Limb (tissue), 2 donors: ENCODE data around the gene ASIC2.

Experiments
- DNase-seq, 2 donors: peaks; one replicate each; pipeline ENCODE4 v3.0.0-alpha.2; 2016; ENCODE audit errors: extremely low spot score in 2 of 2

The ASIC2 gene

GRCh38 chr17:33024688-33025486, 268.2 kb downstream of the ASIC2 start:
- DNase-seq, result no peak

DNA sequence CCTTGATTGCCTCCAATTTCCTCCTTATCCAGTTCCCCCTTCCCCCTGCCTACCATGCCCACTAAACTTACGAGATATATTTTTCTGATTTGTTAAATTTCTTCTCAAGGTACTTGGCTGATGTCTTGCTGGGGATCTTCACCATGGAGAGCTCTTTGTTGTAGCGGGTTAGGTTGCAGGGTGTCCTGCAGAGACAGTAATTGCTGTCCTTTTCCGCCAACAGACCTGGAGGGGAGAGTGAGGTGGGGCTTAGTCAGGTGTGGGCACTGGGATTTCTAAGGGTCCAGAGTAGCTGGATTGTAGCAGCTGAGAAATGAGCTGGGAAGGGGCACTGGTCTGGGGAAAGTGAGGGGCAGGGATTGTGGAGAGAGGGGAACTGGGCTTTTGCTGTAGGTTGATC, 269.3 kb downstream of the ASIC2 start:
- no peak for DNase-seq

- peak in 1 of 2 donors; percentile 42 for DNase-seq
Measured at GRCh38 chr17:33021731-33022408, 271.2 kb downstream of the ASIC2 start.

DNA sequence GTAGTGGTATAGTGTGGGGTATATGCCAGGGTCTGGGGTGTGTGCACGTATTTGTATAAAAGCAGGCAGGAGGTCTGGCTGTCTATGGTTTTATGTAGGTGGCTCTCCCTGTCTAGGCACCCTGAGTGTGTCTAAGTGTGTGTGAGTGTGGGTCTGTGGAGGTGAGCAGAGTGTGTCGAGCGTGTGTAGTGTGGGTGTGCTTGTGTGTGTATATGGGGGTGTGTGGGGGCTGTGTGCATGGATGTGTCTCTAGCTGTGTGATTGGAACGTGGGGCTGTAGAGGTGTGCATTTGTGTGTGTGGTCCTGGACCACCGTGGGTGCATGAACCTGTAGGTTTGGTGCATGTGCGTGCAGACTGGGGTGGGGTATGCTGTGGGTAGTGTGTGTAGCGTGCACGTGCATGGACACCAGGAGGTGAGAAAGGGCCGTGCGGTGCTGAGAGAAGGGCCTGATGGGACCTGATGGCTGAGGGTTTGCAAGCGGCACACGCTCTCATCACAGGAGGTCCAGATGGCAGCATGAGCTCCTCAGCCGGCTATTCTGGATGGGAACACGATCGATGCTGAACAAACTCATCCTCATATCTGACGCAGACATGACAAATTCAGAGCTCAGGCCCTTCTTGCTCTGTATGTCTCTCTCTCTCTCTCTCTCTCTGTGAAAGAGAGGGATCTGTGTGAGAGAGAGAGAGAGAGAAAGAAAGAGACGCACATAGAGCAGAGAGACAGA, 273.8 kb downstream of the ASIC2 start:
- no peak for DNase-seq

DNA sequence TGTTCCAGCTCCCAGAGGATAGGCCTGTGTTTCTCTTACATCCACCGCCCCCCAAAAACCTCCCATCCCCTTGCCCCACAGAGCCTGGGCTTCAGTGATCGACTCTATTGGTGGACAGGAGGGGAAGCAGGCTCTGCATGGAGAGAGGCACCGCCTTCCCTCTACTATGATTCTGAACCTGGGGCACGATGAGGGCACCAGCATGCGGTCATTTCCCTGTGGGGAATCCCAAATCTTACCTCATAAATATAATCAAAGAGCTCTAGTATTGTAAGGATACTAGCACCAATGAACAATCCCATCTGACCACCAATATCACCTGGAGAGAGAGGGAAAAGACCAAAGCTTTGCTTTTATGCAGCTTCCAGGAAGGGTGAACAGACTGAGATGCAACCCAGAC, 275.7 kb downstream of the ASIC2 start:
- DNase-seq, result no peak

GRCh38 chr17:33016920-33017319, 276.2 kb downstream of the ASIC2 start:
- no peak for DNase-seq

GRCh38 chr17:33015716-33016346, 277.3 kb downstream of the ASIC2 start:
- DNase-seq, result no peak

DNA sequence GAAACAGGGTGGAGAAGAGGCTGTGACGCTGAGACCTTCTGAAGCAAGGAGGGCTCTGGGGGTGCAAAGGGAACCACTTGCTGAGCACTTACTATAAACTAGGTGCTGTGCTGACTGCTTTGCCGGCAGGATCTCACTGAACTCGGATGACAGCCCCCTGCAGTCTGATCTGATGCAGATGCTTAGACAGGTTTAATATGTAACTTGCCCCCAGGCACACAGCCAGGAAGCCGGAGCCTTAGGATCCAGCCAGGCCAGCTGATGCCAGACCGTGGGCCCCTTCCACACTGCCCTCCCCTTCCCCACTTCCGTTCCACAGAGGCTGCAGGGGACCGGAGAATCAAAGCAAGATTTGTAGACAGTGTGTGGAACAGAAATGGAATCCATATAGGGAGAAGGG, 278.3 kb downstream of the ASIC2 start:
- no peak for DNase-seq

- DNase-seq, result no peak
Measured at GRCh38 chr17:33013596-33014375, 279.3 kb downstream of the ASIC2 start.

DNA sequence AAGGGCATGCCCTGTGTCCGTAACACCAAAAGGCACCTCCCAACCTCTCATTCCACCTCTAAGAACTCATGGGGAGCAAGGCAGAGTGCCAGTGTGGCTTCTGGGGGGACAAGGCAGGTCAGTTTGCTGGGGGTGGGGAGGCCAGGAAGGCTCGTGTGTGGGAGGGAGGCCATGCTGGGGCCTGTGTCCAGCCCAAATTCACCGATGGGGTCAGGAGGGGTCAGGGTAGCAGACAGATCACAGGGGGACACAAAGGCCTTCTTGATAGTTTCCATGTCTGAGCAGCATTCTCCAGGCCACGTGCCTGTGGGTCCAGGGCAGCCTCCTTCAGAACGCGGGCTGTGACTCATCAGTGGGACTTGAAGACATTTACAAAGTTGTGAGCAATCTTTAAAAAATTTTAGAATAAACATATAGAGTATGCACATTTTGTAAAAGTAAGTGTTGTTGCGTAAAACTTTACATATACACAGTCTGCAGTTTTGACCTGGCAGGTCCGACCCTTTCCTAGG, 280.5 kb downstream of the ASIC2 start:
- no peak for DNase-seq

- no peak for DNase-seq
Measured at GRCh38 chr17:33009636-33010035, 283.5 kb downstream of the ASIC2 start.

GRCh38 chr17:33007186-33007585, 285.9 kb downstream of the ASIC2 start:
- DNase-seq, result no peak

DNA sequence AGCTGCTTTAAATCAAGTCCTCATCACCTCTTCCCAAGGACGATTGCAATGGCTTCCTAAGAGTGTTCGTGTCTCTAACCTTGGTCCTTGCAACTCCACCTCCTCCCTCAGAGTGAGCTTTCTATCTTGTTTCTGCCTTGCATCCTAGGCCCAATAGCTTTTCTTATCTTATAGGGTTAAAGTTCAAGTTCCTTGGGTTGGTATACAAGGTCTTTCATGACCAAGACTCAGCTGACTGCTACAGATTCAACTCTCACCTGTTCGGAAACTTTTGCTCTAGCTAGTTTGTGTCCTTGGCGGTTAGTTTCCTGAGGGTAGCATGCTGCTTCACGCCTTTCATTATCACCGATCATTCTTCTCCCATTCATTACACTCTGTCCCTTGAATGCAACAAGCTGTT, 290.8 kb downstream of the ASIC2 start:
- DNase-seq, result no peak

DNA sequence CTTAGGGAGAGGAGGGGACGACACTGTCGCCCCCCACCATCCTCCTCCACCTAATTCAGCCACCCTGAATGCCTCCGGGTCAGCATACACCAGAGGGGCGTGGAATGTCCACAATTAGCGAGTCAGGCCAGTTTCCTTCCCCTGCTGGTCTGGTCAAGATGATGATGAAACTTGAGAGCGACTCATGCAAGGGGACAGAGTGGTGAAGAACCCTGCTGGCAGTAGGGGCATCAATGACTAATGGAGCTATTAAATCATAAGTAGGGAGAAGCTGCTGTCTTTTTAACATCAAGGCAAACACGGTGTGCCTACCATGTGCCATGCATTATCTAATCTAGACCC, 294.2 kb downstream of the ASIC2 start:
- no peak for DNase-seq

- DNase-seq, result peak; percentile 36 to 85
Measured at GRCh38 chr17:32998111-32998886, 294.8 kb downstream of the ASIC2 start.

DNA sequence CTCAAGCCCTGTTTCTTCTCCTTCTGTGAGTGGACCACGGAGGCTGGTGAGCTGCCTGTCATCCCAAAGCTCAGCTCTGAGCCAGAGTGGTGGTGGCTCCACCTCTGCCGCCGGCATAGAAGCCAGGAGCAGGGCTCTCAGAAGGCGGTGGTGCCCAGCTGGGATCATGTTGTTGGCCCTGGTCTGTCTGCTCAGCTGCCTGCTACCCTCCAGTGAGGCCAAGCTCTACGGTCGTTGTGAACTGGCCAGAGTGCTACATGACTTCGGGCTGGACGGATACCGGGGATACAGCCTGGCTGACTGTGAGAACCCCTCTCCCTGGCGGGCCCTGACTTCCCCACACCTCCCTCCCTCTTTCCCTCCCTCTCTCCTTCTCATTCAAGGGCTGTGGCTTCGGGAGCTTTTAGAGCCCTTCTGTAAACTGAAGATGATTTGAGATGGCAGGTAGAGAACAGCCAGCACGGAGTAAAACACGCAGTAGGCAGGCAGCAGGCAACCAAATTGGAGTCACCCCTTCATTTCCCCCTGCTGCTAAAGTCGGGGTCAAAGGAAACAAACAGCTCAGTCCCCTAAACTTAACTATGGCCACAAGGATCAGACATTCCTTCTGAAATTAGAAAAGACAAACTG, 297.6 kb downstream of the ASIC2 start:
- no peak for DNase-seq

- DNase-seq, result no peak
Measured at GRCh38 chr17:32993977-32994376, 299.1 kb downstream of the ASIC2 start.

DNA sequence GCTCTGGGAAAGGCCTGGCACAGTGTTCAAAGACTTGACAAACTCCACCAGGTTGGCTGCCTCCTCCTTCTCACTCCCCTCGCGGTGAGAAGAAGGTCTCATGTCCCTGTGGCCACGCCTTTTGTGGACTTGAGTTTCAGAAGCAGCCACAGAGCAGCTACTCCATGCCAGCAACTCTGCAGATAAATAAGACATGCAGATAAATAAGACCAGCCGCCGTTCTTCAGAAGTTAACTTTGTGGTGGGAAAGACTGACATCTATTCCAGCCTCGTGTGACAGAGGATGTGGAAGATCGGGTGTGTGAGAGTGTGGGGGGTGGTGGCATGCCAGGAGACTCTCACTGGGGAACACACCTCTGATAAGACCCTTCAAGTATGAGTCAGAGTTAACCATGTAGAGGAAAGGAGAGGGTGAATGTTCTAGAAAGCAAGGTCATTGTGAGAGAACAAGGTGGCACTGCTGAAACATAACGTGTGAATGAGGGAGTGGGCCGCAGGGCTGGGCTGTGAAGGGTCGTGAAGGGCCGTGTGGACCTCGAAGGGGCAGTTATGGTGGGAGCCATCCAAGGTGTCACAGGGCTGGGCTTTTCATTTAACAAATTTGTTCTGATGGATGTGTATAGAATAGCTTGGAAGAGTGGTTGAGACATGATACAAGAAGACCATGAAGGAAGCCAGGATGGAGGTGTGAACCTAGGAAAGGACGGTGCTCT, 300.6 kb downstream of the ASIC2 start:
- DNase-seq, result no peak

DNA sequence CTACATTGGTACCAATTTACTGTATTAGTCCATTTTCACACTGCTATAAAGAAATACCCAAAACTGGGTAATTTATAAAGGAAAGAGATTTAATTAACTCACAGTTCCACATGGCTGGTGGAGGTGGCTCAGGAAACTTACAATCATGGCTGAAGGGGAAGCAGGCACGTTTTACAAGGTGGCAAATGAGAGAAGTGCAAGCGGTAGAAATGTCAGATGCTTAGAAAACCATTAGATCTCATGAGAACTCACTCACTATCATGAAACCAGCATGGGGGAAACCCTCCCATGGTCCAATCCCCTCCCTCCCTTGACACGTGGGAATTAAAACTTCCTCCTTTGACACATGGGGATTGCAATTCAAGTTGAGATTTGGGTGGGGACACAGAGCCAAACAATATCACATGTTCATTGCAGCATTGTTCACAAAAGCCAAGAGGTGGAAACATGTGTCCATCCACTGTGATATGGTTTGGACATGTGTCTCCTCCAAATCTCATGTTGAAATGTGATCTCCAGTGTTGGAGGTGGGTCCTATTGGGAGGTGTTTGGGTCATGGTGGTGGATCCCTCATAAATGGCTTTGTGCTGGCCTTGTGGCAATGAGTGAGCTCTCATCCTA, 304.5 kb downstream of the ASIC2 start:
- no peak for DNase-seq
